ENCODE results near the gene GARIN5A. TPM values are rescaled to one million over a fixed set of nuclear protein-coding genes. Genes with fewer than 3 reads are reported as not detected.
A peak's percentile ranks its signal among the peaks of the same experiment; 100 is the strongest.

Gene GARIN5A
- total RNA-seq, 1 experiment from 2014 or later: 8.2 TPM

DNA sequence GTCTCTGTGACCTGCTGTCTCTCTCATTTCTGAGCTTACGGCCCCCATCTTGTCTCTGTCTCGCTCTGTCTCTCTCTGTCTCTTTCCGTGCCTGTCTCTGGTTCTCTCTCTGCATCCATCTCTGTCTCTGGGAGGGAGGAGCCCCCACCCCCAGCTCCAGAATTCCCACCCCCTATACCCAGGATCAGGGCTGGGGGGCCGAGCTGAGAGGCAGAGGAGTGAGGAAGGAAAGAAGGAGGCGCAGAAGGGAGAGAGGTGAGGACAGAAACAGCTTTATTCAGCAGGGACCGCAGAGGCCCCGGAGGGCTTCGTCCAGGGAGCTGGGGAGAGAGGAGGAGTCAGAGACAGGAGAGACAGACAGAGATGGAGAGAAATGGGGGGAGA, 20.4 kb upstream of the GARIN5A start:
- peaks cover 56% of the 10 kb centered on the region for H3K27me3 Mint-ChIP-seq (ENCODE audit: low read depth)
- H3K4me3 Mint-ChIP-seq: no peak overlapping the region
- H3K9me3 Mint-ChIP-seq: no peaks in the 10 kb centered on the region
- H3K4me1 Mint-ChIP-seq: peaks cover 7% of the 10 kb centered on the region
- H3K27ac Mint-ChIP-seq: no peak overlapping the region
- ChIA-PET POLR2A (interaction anchor here (0.7 to 1.2 kb wide), 2 partner anchors 14 to 326 kb away, joined by 3 read pairs; partner anchors contain the start of gene JOSD2), CTCF (interaction anchor here (0.5 to 1.6 kb wide), 7 partner anchors 10 to 140 kb away, joined by 3 to 8 read pairs (median 5); partner anchors contain the start of gene JOSD2)
- H3K36me3 Mint-ChIP-seq: no peaks in the 10 kb centered on the region
- TF ChIP-seq SMAD4 (CRISPR knock-in tag; IDR thresholded peaks at IDR 0.05) (no peak), ZNF138 (CRISPR knock-in tag; conservative IDR thresholded peaks at IDR 0.05) (no peak)
- TF ChIP-seq, protein P1, sequence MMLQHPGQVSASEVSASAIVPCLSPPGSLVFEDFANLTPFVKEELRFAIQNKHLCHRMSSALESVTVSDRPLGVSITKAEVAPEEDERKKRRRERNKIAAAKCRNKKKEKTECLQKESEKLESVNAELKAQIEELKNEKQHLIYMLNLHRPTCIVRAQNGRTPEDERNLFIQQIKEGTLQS (CRISPR knock-in tag; conservative IDR thresholded peaks at IDR 0.05): no peak
- TF ChIP-seq, protein P2, sequence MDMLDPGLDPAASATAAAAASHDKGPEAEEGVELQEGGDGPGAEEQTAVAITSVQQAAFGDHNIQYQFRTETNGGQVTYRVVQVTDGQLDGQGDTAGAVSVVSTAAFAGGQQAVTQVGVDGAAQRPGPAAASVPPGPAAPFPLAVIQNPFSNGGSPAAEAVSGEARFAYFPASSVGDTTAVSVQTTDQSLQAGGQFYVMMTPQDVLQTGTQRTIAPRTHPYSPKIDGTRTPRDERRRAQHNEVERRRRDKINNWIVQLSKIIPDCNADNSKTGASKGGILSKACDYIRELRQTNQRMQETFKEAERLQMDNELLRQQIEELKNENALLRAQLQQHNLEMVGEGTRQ (CRISPR knock-in tag; IDR thresholded peaks at IDR 0.05): no peak
- TF ChIP-seq, protein P3, sequence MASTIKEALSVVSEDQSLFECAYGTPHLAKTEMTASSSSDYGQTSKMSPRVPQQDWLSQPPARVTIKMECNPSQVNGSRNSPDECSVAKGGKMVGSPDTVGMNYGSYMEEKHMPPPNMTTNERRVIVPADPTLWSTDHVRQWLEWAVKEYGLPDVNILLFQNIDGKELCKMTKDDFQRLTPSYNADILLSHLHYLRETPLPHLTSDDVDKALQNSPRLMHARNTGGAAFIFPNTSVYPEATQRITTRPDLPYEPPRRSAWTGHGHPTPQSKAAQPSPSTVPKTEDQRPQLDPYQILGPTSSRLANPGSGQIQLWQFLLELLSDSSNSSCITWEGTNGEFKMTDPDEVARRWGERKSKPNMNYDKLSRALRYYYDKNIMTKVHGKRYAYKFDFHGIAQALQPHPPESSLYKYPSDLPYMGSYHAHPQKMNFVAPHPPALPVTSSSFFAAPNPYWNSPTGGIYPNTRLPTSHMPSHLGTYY (CRISPR knock-in tag; IDR thresholded peaks at IDR 0.05): no peak
- ATAC-seq (no peak), DNase-seq (ENCODE audit: low spot score) (no peak)

DNA sequence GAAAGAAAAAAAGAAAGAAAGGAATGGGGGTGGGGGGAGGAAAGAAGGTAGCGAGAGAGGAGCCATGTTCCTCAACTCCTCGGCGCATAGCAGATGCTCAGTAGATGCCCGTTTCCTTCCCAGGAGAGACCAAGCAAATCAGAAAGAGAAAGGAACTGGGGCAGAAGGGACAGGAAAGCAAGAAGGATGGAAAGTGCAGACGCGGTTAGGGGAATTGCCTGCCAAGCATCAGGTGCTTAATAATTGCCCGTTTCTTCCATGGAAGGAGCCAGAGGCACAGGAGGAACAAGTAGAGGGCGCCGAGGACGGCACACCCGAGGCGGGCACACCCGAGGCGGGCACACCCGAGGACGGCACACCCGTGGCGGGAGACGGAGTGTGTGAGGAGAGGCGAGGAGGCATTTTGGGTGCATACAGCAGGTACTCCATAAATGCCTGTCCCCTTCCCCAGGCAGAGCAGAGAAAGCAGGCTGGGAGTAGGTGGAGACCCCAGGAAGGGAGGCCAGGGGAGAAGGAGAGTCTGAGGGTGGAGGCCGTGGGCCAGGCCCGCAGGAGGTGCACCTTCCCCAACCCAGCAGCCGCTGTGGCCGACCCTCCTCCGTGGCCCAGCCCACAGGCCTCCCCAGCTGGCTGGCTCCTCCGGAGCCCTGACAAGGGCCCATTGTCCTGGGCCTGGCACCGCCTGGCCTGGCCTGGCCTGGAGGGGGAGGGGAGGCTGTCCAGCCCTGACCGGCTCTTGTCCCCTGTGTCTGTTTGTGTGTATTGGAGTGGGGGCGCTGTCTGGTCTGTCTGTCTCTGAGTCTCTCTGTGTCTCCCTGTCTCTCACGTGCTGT, 19.8 kb upstream of the GARIN5A start:
- Mint-ChIP-seq H3K9me3 (no peaks in the 10 kb centered on the region), H3K36me3 (no peaks in the 10 kb centered on the region), H3K27ac (no peak overlapping the region), H3K4me3 (no peak overlapping the region), H3K27me3 (ENCODE audit: low read depth) (peaks cover 57% of the 10 kb centered on the region), H3K4me1 (peaks cover 13% of the 10 kb centered on the region)
- peak; percentile 59 for ATAC-seq
- POLR2A ChIA-PET: interaction anchor here (1.2 kb wide), 1 partner anchor 15 kb away, joined by 3 read pairs; the partner anchor contains the start of gene JOSD2
- peak; percentile 47 for DNase-seq (ENCODE audit: low spot score)
- CTCF ChIA-PET: interaction anchor here (0.7 to 1.6 kb wide), 7 partner anchors 10 to 139 kb away, joined by 3 to 8 read pairs (median 5); partner anchors contain the start of gene JOSD2
- TF ChIP-seq OVOL2 (CRISPR knock-in tag; IDR thresholded peaks at IDR 0.05; ENCODE audit: borderline replicate concordance) (no peak), GTF2I (CRISPR knock-in tag; conservative IDR thresholded peaks at IDR 0.05) (0 out of 2 replicates have a peak, but pooled peaks have one; percentile 12)
- TF ChIP-seq, protein P4, sequence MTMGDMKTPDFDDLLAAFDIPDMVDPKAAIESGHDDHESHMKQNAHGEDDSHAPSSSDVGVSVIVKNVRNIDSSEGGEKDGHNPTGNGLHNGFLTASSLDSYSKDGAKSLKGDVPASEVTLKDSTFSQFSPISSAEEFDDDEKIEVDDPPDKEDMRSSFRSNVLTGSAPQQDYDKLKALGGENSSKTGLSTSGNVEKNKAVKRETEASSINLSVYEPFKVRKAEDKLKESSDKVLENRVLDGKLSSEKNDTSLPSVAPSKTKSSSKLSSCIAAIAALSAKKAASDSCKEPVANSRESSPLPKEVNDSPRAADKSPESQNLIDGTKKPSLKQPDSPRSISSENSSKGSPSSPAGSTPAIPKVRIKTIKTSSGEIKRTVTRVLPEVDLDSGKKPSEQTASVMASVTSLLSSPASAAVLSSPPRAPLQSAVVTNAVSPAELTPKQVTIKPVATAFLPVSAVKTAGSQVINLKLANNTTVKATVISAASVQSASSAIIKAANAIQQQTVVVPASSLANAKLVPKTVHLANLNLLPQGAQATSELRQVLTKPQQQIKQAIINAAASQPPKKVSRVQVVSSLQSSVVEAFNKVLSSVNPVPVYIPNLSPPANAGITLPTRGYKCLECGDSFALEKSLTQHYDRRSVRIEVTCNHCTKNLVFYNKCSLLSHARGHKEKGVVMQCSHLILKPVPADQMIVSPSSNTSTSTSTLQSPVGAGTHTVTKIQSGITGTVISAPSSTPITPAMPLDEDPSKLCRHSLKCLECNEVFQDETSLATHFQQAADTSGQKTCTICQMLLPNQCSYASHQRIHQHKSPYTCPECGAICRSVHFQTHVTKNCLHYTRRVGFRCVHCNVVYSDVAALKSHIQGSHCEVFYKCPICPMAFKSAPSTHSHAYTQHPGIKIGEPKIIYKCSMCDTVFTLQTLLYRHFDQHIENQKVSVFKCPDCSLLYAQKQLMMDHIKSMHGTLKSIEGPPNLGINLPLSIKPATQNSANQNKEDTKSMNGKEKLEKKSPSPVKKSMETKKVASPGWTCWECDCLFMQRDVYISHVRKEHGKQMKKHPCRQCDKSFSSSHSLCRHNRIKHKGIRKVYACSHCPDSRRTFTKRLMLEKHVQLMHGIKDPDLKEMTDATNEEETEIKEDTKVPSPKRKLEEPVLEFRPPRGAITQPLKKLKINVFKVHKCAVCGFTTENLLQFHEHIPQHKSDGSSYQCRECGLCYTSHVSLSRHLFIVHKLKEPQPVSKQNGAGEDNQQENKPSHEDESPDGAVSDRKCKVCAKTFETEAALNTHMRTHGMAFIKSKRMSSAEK (CRISPR knock-in tag; IDR thresholded peaks at IDR 0.05; ENCODE audit: borderline replicate concordance): no peak

DNA sequence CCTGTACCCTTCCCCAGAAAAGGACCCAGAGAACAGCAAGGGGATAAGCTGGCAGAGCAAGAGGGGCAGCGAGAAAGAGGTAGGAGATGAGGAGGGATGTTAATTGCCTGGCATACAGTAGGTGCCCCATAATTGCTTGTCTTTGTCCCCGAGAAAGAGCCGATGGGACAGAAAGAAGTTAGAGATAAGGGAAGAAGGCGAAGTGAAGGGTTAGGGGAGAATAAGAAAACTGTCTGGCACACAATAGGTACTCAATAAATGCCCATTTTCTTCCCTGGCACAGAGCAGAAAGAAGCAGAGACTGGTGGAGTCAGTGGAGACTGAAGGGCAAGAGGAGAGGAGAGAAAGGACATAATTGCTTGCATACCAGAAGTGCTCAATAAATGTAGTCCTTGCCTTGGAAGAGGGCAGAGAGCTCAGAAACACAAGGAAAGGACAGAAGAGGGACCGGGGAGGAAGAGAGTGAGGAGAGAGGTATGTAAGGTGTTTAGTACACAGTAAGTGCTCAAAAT, 18.4 kb upstream of the GARIN5A start:
- Mint-ChIP-seq H3K27ac (no peak overlapping the region), H3K36me3 (peaks cover 7% of the 10 kb centered on the region; the same call in 1 of the 2 replicates), H3K9me3 (peaks cover 7% of the 10 kb centered on the region; the same call in 1 of the 2 replicates), H3K27me3 (ENCODE audit: low read depth) (peaks cover 65% of the 10 kb centered on the region), H3K4me1 (peaks cover 20% of the 10 kb centered on the region), H3K4me3 (no peak overlapping the region)
- no peak for DNase-seq (ENCODE audit: low spot score)
- no peak for TF ChIP-seq TCF7 (CRISPR knock-in tag; IDR thresholded peaks at IDR 0.05; ENCODE audit: low read depth)
- no peak for TF ChIP-seq MXD4 (CRISPR knock-in tag; IDR thresholded peaks at IDR 0.05; ENCODE audit: borderline replicate concordance)
- TF ChIP-seq ZNF138 (CRISPR knock-in tag; conservative IDR thresholded peaks at IDR 0.05): no peak
- TF ChIP-seq, protein P5, sequence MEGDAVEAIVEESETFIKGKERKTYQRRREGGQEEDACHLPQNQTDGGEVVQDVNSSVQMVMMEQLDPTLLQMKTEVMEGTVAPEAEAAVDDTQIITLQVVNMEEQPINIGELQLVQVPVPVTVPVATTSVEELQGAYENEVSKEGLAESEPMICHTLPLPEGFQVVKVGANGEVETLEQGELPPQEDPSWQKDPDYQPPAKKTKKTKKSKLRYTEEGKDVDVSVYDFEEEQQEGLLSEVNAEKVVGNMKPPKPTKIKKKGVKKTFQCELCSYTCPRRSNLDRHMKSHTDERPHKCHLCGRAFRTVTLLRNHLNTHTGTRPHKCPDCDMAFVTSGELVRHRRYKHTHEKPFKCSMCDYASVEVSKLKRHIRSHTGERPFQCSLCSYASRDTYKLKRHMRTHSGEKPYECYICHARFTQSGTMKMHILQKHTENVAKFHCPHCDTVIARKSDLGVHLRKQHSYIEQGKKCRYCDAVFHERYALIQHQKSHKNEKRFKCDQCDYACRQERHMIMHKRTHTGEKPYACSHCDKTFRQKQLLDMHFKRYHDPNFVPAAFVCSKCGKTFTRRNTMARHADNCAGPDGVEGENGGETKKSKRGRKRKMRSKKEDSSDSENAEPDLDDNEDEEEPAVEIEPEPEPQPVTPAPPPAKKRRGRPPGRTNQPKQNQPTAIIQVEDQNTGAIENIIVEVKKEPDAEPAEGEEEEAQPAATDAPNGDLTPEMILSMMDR (IDR thresholded peaks at IDR 0.05): no peak
- no peak for TF ChIP-seq ZNF423 (CRISPR knock-in tag; IDR thresholded peaks at IDR 0.05)
- TF ChIP-seq CBFB (CRISPR knock-in tag; IDR thresholded peaks at IDR 0.05; ENCODE audit: low read depth): no peak
- no peak for TF ChIP-seq SMAD3 (CRISPR knock-in tag; IDR thresholded peaks at IDR 0.05; ENCODE audit: borderline replicate concordance)
- TF ChIP-seq, protein P6, sequence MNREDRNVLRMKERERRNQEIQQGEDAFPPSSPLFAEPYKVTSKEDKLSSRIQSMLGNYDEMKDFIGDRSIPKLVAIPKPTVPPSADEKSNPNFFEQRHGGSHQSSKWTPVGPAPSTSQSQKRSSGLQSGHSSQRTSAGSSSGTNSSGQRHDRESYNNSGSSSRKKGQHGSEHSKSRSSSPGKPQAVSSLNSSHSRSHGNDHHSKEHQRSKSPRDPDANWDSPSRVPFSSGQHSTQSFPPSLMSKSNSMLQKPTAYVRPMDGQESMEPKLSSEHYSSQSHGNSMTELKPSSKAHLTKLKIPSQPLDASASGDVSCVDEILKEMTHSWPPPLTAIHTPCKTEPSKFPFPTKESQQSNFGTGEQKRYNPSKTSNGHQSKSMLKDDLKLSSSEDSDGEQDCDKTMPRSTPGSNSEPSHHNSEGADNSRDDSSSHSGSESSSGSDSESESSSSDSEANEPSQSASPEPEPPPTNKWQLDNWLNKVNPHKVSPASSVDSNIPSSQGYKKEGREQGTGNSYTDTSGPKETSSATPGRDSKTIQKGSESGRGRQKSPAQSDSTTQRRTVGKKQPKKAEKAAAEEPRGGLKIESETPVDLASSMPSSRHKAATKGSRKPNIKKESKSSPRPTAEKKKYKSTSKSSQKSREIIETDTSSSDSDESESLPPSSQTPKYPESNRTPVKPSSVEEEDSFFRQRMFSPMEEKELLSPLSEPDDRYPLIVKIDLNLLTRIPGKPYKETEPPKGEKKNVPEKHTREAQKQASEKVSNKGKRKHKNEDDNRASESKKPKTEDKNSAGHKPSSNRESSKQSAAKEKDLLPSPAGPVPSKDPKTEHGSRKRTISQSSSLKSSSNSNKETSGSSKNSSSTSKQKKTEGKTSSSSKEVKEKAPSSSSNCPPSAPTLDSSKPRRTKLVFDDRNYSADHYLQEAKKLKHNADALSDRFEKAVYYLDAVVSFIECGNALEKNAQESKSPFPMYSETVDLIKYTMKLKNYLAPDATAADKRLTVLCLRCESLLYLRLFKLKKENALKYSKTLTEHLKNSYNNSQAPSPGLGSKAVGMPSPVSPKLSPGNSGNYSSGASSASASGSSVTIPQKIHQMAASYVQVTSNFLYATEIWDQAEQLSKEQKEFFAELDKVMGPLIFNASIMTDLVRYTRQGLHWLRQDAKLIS (CRISPR knock-in tag; IDR thresholded peaks at IDR 0.05; ENCODE audit: borderline replicate concordance): no peak
- TF ChIP-seq GABPB1 (CRISPR knock-in tag; IDR thresholded peaks at IDR 0.05): no peak
- ChIA-PET POLR2A (no interaction called here), CTCF (interaction anchor here (1.2 kb wide), 1 partner anchor 43 kb away, joined by 4 read pairs; no protein-coding TSS in a partner anchor)
- ATAC-seq: no peak

All from WTC11 (cell line).